GM12891 (cell line): ENCODE measurements around the gene RET.

Experiments
- POLR2A ChIP-seq: IDR thresholded peaks from 2 replicates; pipeline ENCODE4 v1.6.1; 2011; ENCODE audit warnings: low read depth, low read length, control low read depth
- POLR2AphosphoS5 ChIP-seq: IDR thresholded peaks from 2 replicates; pipeline ENCODE4 v1.6.1; 2011; ENCODE audit warnings: low read depth, low read length, control low read depth
- TAF1 ChIP-seq: IDR thresholded peaks from 2 replicates; pipeline ENCODE4 v1.6.1; 2011; ENCODE audit warnings: low read depth, low read length, control low read depth

- TF ChIP-seq POLR2AphosphoS5 (no peak), POLR2A (no peak), TAF1 (no peak)
Measured at GRCh38 chr10:43082746-43083145, 5.9 kb downstream of the RET start.
